PC-3 (cell line): Measurements from ENCODE around the gene TRAF3. TPM values are rescaled to one million over a fixed set of nuclear protein-coding genes. Genes with fewer than 3 reads are reported as not detected.
"Not testable (repeated sequence)": the region's sequence is repeated elsewhere in the genome, so short reads cannot be mapped to it uniquely, and the experiment has no call there.

Experiments
- ATAC-seq: fragments of 200-7000 bp; cut with Tn5 transposase; 2 replicates; pipeline ENCODE4 v1.9.1; 2020; ENCODE audit warnings: mild to moderate bottlenecking, moderate library complexity
- BruUV-seq: library from RNA; stranded (reverse); fragments of 400-500 nt; replicated peaks from 2 replicates; lab custom pipeline; 2021; lab: Mats Ljungman, UMichigan
- CTCF ChIA-PET: fragments of 300-600 bp; sonication (Branson Sonifier 250); formaldehyde crosslinking; loops from one replicate; lab custom pipeline; 2022; ENCODE audit warnings: antibody characterized with exemption; lab: Charles Lee
- POLR2A ChIA-PET: fragments of 300-600 bp; sonication (Branson Sonifier 250); formaldehyde crosslinking; loops from one replicate; lab custom pipeline; 2022; ENCODE audit warnings: antibody characterized with exemption; ENCODE audit not compliant: unreplicated experiment; lab: Charles Lee
- DNase-seq: peaks from one replicate; pipeline ENCODE4 v3.0.0-alpha.2; 2015
- H2AFZ ChIP-seq: fragments of 300-600 bp; sonication (generic); 2 replicates; pipeline ENCODE4 v1.6.0; 2016; ENCODE audit warnings: antibody characterized with exemption, low read length
- H3F3A ChIP-seq: fragments of 300-600 bp; sonication (generic); one replicate; pipeline ENCODE4 v1.6.0; 2017; ENCODE audit warnings: antibody characterized with exemption, low read length, control low read depth, mild to moderate bottlenecking; ENCODE audit not compliant: unreplicated experiment
- H3K27ac ChIP-seq: fragments of 300-600 bp; sonication (generic); 2 replicates; pipeline ENCODE4 v1.5.1; 2016; ENCODE audit warnings: mild to moderate bottlenecking, low read length
- H3K27me3 ChIP-seq: fragments of 300-600 bp; sonication (generic); 2 replicates; pipeline ENCODE4 v1.6.1; 2016; ENCODE audit warnings: low read length, mixed read lengths
- H3K36me3 ChIP-seq: fragments of 300-600 bp; sonication (generic); 2 replicates; pipeline ENCODE4 v1.6.1; 2016; ENCODE audit warnings: low read depth, mixed run types, low read length, mixed read lengths
- H3K4me1 ChIP-seq: fragments of 300-600 bp; sonication (generic); 2 replicates; pipeline ENCODE4 v1.5.1; 2016; ENCODE audit warnings: low read length; ENCODE audit not compliant: insufficient read depth
- H3K4me2 ChIP-seq: fragments of 300-600 bp; sonication (generic); 2 replicates; pipeline ENCODE4 v1.6.0; 2016; ENCODE audit warnings: low read length
- H3K4me3 ChIP-seq: fragments of 300-600 bp; sonication (generic); 2 replicates; pipeline ENCODE4 v1.5.1; 2016; ENCODE audit warnings: mild to moderate bottlenecking, low read length, mixed read lengths
- H3K79me2 ChIP-seq: fragments of 300-600 bp; sonication (generic); 2 replicates; pipeline ENCODE4 v1.6.1; 2017; ENCODE audit warnings: low read length, mixed read lengths
- H3K9ac ChIP-seq: fragments of 300-600 bp; sonication (generic); 2 replicates; pipeline ENCODE4 v1.6.0; 2016; ENCODE audit warnings: mild to moderate bottlenecking, low read length
- H3K9me2 ChIP-seq: fragments of 300-600 bp; sonication (generic); replicated peaks from 2 replicates; pipeline ENCODE4 v1.6.1; 2016; ENCODE audit warnings: mixed run types, low read length, mixed read lengths
- H3K9me3 ChIP-seq: fragments of 300-600 bp; sonication (generic); 2 replicates; pipeline ENCODE4 v1.6.1; 2016; ENCODE audit warnings: low read length, mixed read lengths
- H4K20me1 ChIP-seq: fragments of 300-600 bp; sonication (generic); 2 replicates; pipeline ENCODE4 v1.6.1; 2016; ENCODE audit warnings: low read length, mixed read lengths
- CTCF ChIP-seq: fragments of 300-600 bp; sonication (generic); conservative IDR thresholded peaks from 2 replicates; pipeline ENCODE4 v1.5.1; 2017; ENCODE audit warnings: antibody characterized with exemption, low read depth, mild to moderate bottlenecking, low read length
- EZH2 ChIP-seq: fragments of 300-600 bp; sonication (generic); IDR thresholded peaks from one replicate; pipeline ENCODE4 v1.6.1; 2017; ENCODE audit warnings: antibody characterized with exemption, mild to moderate bottlenecking, low read length; ENCODE audit not compliant: unreplicated experiment
- EZH2phosphoT487 ChIP-seq: fragments of 300-600 bp; sonication (generic); IDR thresholded peaks from 2 replicates; pipeline ENCODE4 v1.6.1; 2018; ENCODE audit warnings: mild to moderate bottlenecking, antibody characterized with exemption, low read length, borderline replicate concordance
- intact Hi-C: fragments of 100-400 bp; cut with micrococcal nuclease; formaldehyde crosslinking; loops from 2 replicates; pipeline ENCODE4 v1.9.0; 2023
- total RNA-seq: library from RNA; depleted of rRNA; stranded (reverse); fragments of >200 nt; gene quantifications from 2 replicates; pipeline ENCODE4 v1.2.3, GENCODE V29; 2014

The TRAF3 gene
- total RNA-seq, 1 experiment from 2014 or later, result 19.4 TPM

- no peak overlapping the region for H3K4me2 ChIP-seq
- H3K36me3 ChIP-seq, result peaks cover 3% of the 10 kb centered on the region; the same call in 1 of the 2 replicates
- no peak overlapping the region for H3K9ac ChIP-seq
- H4K20me1 ChIP-seq, result no peaks in the 10 kb centered on the region
- no peak for TF ChIP-seq EZH2
- TF ChIP-seq EZH2phosphoT487, result no peak
- no peak for TF ChIP-seq CTCF
- no peaks in the 10 kb centered on the region for H3F3A ChIP-seq
- POLR2A ChIA-PET, result no interaction called here
- no peaks in the 10 kb centered on the region for H3K27me3 ChIP-seq
- H3K9me3 ChIP-seq, result no peaks in the 10 kb centered on the region
- CTCF ChIA-PET, result no interaction called here
- no peaks in the 10 kb centered on the region for H3K4me1 ChIP-seq
- intact Hi-C loops, result no loop called here
- no peak overlapping the region for H3K27ac ChIP-seq
- no peak overlapping the region for H2AFZ ChIP-seq
- no peak overlapping the region for H3K4me3 ChIP-seq
- ATAC-seq (no peak), DNase-seq (no peak)
- BruUV-seq, result no TSS peak
- no peaks in the 10 kb centered on the region for H3K79me2 ChIP-seq
- H3K9me2 ChIP-seq, result no peaks in the 10 kb centered on the region
Measured at GRCh38 chr14:102863381-102863780, 86.1 kb downstream of the TRAF3 start.

- H3K36me3 ChIP-seq, ATAC-seq, H3K4me2 ChIP-seq, H3K27me3 ChIP-seq, BruUV-seq, H3K9me3 ChIP-seq, H3K9me2 ChIP-seq, H3K79me2 ChIP-seq, H3K4me1 ChIP-seq, H2AFZ ChIP-seq, intact Hi-C loops, H3F3A ChIP-seq, H3K9ac ChIP-seq, DNase-seq, H4K20me1 ChIP-seq, CTCF ChIA-PET, H3K4me3 ChIP-seq, H3K27ac ChIP-seq: not testable (repeated sequence)
- POLR2A ChIA-PET, result interaction anchor here (0.5 kb wide), 1 partner anchor 71 kb away, joined by 3 read pairs; no protein-coding TSS in a partner anchor
Measured at GRCh38 chr14:102865916-102866315, 88.7 kb downstream of the TRAF3 start.

- Histone ChIP-seq H3K9ac (no peak overlapping the region), H3K4me2 (no peak overlapping the region), H2AFZ (no peak overlapping the region), H4K20me1 (no peaks in the 10 kb centered on the region), H3F3A (no peaks in the 10 kb centered on the region), H3K9me3 (no peaks in the 10 kb centered on the region), H3K79me2 (no peaks in the 10 kb centered on the region), H3K36me3 (peaks cover 6% of the 10 kb centered on the region; the same call in 1 of the 2 replicates), H3K27me3 (no peaks in the 10 kb centered on the region), H3K4me3 (no peak overlapping the region), H3K9me2 (no peaks in the 10 kb centered on the region), H3K4me1 (no peaks in the 10 kb centered on the region), H3K27ac (no peak overlapping the region)
- TF ChIP-seq EZH2phosphoT487 (no peak), CTCF (no peak), EZH2 (no peak)
- no TSS peak for BruUV-seq
- ATAC-seq (no peak), DNase-seq (no peak)
- CTCF ChIA-PET, result no interaction called here
- POLR2A ChIA-PET, result no interaction called here
- intact Hi-C loops, result no loop called here
Measured at GRCh38 chr14:102866982-102867761, 89.9 kb downstream of the TRAF3 start.
